HG03521 (cell line): ENCODE measurements around the gene ELOVL5.
"Not testable (repeated sequence)": the region's sequence is repeated elsewhere in the genome, so short reads cannot be mapped to it uniquely, and the experiment has no call there.

ENCODE experiments used
- ATAC-seq: cut with Tn5 transposase; IDR thresholded peaks from one replicate; pipeline ENCODE4 v1.9.1; 2021; ENCODE audit warnings: mild to moderate bottlenecking, moderate library complexity; ENCODE audit not compliant: unreplicated experiment

The ELOVL5 gene

DNA sequence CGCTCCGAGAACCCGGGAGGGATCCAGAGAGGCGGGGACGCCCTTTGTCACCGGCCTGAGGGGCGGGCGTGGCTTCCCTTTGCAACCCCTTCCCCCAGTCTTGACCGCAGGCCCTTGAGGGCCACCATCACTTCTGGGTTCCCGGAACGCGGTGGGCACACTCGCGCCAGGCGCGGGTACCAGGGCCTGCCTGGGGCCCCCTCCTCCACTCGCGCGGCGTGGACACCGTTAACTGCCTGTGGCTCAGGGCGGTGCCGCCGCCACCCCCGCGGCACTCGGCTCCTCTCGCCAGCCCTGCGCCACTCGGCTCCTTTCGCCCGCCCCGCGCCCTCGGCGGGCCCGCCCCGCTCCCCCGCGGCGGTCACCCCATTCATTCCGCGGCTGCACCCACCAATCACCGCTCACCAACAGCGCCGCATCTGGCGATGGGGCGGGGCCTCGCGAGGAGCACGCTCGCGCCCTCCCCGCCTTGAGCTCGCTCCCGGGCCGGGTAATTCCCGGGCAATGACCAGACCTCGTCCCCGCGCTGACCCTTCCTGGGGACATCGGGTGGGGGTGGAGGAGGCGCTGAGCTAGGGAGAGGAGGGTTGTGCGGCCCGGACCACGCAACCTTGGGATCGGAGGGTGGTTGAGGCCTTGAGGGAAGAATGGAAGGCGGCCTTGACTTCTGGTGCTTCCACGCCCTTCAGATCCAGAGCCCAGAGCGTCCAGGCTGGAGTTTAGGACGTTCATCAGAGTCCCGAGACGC, 10.5 kb upstream of the ELOVL5 start:
- peak; percentile 95 for ATAC-seq

DNA sequence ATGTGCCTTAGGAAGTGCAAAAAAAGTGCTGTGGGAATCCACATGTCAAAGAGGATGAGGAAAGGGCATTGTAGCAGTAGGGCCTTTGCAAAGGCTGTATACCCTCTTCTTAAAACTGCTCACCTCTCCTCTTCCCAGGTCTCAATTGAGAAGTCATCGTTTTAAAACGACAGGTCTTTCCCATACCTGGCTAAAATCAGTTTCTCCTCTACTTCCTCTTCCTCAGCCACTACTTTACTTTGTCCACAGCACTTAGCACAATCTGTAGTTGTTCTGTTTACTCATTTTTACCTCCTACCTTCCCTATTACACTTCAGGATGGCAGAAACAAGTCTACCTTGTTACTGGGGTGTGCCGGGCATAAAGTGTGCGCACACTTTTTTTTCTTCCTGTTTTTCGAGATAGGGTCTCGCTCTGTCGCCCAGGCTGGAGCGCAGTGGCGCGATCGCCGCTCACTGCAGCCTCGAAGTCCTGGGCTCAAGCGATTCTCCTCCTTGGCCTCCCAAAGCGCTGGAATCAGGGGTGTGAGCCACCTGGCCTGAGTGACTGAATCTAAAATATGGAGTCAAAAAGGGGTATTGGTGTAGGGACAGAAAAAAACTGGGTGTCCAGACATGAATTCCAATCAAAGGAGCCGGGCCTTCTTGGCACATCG, 9.8 kb upstream of the ELOVL5 start:
- no peak for ATAC-seq

DNA sequence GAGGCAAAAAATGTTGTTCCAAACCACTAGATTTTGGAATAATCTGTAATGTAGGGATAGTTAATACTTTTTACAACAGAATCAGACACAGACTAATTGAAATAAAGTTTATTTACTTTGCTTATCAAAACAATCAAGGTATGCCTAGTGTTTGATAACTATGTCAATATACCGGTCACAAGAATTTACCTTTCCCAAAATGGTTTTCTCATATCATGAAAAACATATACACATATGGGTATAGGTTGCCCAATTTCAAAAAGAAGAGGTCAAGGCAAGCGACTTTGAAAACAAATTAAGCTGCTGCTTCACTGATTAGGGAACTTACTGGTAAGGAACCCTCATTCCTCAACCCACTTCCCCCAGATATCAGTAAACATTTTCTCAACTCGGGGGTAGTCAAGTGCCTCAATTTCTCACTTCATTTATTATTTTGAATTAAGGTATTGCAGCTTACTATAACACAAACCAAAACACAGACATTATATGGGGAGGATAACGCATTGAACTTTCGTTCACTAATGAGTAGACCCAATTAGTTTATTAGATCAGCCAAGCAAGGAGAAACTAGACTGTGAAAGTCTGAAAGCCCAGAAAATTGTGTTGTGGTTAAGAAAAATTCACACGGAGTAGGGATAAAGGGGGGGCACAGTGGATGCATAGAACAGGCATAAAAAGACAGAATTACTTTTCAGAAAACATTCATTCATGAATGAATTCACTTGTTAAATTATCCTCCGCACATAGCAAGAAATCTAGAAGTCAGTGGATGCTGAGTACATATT, 9.0 kb upstream of the ELOVL5 start:
- ATAC-seq = no peak

DNA sequence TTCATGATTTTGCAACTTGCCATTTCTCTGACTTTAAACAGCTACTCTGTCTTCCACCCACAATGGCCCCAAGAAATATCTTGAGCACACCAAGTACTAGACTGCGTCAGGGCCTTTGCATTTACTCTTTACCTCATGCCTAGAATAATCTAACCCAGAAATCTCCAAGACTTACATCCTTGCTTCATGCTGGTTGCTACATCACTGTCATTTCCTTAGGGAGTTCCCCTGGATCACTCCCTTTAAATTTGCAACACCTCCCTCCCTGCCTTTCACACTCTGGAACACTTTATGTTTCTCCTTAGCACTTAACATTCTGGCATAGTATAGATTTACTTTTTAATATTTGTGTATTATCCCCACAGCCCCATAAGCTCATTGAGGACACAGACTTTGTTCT, 4.9 kb upstream of the ELOVL5 start:
- ATAC-seq = no peak

DNA sequence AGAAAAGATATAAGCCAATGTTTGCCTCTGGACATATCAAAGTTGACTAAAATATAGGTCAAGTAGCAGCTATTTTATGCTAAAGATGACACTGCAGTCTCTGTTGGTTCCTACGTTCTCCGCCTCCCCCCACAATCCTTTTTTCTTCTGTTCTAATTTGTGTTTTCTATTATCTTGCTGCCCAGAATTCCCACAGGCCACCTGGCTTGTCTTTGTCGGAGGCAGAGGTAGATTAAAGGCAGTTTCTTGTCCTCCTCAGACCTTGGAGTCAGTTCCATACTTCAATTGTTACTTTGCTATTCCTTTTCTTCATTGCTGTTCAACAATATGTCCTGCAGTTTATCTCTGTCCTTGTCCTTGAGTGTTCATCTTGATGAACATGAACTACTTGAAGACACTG, 3.6 kb upstream of the ELOVL5 start:
- no peak for ATAC-seq

DNA sequence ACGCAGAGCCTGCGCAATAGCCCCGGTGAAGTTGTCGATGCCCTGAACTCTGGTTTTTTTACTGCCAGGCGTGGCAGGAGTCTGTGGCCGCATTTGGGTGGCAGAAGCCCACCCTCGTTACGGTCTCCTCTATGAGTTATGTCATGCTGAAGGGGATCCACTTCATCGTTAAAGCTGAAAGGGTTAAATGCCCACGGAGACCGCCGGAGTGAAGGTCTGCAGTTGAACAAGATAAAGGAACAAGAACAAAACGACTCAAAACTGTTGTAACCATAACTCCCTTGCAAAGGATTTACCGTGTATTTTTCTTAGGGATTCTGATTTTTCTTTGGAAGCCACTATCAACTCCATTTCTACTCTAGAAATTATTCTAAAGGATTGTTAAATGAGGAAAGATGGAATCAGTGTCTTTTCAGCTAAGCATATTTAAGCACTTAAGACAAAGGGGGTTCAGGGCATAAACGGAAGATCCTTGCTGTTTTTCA, 501 bp upstream of the ELOVL5 start:
- ATAC-seq = no peak

DNA sequence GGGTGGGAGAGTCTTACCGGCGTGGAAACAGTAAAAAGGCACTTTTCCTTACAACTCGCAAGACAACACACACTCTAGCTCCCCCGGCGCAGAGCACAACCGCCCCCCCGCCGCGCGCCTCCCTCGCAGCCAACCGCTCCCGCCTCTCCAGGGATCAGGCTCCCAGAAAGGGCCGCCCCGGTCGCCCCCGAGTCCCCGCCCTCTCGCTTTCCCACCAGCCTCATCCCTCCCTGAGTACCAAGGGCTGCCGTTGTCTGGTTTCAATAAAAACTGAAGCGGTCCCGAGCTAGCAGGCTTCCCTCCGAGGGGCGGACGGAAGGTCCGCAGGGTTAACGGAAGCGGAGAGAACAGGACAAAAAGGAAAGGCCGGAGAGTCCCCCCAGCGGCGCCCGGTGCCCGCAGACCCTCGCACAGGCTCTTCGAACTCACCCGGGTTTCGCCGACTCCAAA, 804 bp downstream of the ELOVL5 start:
- ATAC-seq = peak; percentile 13

DNA sequence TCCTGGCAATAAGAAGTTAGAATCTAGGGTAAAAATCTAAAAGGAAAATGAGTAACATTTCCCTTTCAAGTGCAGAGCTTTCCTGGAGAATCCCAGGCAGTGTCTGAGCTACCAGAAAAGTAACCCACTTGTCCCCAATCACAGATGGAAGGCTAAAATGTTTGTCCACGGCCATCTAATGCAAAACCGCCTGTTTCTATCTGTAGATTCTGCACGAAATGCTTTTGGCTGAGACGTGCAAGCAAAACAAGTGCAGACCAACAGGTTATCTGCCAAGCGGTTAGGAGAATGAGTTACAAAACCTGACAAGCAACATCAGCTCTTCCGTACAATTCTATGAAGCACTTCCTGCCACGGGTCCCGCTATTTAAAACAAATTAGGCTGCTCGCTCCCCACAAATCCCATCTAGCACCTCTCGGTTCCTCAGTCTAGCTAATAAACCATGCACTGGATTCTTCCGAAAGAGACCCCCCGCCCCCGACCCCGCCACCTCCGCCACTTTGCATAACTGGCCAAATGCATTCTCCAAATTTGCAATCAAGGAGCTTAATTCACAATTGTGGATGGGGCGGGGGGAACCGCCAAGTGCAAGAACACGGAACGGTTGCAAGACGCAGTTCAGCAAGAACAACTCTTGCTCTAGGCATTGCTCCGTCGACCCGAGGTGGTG, 1.4 kb downstream of the ELOVL5 start:
- peak; percentile 15 for ATAC-seq

DNA sequence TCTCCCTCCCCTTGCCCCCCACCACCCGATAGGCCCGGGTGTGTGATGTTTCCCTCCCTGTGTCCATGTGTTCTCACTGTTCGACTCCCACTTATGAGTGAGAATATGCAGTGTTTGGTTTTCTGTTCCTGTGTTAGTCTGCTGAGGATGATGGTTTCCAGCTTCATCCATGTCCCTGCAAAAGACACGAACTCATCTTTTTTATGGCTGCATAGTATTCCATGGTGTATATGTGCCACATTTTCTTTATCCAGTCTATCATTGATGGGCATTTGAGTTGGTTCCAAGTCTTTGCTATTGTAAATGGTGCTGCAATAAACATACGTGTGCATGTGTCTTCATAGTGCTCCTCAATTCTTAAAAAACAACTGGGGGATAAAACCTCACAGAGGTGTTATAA, 2.7 kb downstream of the ELOVL5 start:
- ATAC-seq = not testable (repeated sequence)

DNA sequence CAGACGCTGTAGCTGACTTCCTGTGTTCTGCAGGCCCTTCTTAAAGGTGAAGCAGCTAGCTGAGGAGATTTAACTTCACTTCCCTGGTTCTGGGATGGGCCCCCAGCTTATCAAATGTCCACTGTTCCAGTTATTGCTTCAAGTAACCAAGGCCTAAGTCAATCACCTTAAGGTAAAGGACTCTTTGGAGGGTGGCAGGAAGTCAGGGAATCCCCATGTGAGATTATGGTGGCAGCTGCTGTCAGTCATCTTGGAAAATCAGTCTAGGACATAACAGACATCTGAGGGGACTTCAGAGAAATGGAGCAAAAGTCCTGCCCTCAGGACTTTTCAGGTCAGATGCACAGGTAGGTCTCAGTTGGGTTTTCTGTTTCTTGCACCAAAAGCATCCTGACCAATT, 3.8 kb downstream of the ELOVL5 start:
- no peak for ATAC-seq

DNA sequence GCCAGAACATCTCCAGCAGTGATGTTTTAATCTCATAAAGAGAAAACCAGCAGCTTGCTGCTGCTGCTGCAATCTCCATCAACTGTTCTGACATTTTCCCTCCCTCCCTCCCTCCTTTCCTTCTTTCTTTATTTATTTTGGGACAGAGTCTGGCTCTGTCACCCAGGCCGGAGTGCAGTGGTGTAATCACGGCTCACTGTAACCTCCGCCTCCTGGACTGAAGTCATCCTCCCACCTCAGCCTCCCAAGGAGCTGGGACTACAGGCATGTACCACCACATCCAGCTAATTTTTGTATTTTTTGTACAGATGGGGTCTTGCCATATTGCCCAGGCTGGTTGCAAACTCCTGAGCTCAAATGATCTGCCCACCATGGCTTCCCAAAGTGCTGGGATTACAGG, 5.7 kb downstream of the ELOVL5 start:
- ATAC-seq = no peak

DNA sequence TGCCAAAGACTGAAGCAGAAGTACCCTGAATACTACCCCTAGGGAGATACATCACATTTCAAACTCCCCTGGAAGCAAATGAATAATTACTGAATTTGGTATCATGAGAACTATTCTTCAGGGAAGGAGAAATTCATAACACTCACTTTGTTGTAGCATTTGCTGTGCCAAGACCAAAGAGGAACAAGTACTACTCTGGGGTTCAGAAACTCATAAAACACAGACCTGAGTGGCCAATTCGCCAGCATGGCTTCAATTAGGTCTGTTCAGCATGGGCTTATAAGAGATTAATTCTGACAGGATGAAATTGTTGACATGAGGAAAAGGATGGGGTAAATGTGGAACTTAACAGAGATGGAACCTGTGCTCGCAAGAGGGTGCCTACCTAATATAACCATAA, 6.5 kb downstream of the ELOVL5 start:
- no peak for ATAC-seq

DNA sequence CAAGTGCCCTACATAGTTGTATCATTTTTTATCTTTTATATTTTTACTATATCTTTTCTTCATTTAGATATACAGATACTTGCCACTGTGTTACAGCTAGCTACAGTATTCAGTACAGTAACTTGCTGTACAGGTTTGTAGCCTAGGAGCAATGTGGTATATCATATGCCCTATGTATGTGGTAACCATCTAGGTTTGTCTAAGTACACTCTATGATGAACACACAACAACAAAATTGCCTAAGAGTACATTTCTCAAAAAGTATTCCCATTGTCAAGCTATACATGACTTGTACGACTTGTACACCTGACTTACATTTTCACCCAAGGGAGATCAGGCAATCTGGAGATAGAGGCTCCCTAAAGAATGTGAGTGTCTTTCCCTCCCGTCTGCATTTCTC, 8.2 kb downstream of the ELOVL5 start:
- ATAC-seq = no peak

DNA sequence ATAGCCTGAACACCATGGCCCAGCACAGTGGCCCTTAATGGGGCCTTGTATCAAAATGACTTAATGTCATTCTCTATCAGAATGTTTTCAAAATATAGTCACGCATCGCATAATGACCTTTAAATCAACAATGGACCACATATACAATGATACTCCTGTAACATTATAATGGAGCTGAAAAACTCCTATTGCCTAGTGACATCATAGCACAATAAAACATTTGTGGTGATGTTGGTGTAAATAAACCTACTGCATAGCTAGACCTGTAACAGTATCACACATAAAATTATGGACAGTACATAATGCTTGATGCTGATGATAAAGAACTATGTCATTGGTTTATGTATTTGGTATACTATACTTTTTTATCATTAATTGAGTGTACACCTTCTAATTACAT, 9.3 kb downstream of the ELOVL5 start:
- no peak for ATAC-seq

DNA sequence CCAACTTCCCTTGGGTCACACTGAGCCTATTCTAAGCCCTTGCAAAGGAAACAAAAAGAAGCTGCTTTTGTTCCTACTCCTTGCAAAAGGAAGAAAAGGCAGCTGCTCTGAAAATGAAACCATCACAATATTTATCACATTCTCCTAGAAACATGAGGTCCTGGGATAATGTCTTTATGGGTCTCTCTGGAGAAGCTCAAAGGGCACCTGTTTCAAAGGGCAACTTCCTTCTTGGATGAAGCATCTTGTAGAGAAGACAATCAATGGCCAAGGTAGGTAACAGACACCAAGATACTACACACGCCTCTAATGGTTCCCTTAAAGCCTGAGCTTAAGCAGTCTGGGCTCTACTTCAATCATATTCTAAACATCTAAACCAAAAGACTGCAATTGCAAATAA, 10.4 kb downstream of the ELOVL5 start:
- ATAC-seq = no peak

DNA sequence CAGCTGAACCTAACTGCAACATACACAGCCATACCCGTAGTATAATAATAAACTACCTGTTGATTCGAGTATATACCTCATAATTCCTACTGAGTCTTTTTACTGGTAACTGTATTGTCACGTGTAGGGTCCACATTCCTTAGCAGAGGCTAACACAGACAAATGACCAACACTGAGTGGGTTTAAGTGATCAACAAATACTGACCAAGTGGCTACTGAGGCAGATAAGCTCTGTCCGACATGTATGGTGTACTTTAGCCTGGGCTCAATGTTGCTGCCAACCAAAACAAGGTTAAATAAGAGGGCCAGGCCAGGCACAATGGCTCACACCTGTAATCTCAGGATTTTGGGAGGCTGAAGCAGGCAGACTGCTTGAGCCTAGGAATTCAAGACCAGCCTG, 12.7 kb downstream of the ELOVL5 start:
- ATAC-seq = no peak

DNA sequence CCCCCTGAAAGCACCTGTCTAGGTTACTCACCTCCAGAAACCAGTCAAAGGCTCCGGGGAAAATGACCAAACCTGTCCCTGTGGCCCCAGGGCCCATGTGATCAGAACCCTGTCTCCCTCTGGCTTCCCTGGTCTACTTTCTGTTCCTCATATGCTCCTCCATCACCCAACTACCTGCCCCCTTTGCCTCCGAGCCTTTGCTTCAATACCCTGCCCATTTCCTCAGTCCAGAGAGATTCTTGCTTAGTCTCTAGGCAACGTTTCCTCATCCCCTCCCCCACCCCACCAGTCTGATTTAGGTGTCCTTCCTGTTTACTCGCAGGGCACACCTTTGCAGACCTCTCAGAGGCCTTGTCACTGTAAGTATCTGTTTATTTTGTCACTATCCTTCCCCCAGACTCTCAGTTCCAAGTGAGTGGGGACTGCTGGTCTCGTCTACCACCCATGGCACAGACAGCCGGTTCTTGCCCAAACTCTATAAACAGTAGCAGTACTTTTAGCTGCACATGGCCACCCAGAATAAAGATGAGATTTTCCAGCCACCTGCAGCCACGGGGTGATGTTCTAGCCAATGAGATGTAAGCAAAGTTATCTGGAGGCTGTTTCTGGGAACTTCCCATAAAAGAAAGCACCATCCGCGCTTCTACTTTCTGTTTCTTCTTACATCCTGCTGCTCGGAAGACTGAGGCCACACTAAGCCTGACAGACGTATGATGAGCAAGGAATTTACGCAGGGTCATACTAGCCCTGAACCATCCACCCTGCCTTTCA, 13.3 kb downstream of the ELOVL5 start:
- ATAC-seq = peak; percentile 87

DNA sequence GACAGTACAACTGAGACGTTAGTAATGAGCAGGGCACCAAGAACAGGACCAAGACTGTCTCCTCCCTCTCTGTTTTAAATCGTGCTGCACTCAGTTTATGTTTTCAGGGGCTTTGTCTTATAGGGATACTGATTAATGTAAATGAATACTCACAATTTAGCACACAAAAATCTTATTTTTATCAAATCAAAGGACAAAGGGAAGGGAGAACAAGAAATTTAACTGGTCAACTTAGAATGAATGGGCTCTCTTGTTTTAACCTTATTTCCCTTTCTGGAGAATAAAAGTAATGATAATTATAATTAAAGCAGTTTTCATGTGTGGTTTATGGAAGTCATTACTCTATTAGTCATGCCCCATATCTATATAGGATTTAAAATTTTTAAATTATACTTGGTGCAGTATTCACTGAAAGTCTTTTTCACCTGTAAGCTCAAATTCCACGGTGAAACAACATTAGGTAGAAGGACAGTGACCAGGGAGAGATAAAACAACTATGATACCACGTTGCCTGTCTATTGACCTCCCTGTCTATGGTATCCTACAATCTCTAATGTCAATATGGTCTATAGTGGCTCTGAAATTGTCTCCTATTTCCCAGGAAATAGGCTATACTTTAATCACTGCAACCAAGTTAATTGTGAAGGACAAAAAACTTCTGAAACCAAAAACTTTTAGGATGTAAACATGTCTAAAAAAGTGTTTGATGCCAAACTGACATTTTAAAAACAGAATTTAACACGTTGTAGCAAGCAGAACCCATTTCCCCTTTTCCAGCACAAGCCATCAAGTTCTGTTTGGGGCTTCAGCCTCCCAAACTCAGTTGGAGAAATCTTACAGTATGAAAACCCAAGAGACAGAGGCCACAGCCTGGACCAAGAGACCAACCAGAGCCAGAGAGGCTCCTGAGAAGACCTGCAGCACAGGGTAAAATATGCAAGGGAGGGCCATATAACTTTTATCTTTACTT, 15.0 kb downstream of the ELOVL5 start:
- no peak for ATAC-seq

DNA sequence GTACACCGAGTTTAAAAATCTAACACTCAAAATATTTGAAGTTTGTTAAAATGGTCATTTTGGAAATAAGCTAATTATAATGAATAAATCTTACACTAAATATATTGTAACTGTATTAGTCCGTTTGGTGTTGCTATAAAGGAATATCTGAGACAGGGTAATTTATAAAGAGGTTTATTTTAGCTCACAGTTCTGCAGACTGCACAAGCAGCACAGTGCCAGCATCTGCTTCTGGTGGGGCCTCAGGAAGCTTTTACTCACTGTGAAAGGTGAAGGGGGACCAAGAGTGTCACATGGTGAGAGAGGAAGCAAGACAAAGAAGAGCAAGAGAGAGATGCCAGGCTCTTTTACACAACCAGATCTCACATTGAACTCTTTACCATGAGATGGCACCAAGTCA, 17.1 kb downstream of the ELOVL5 start:
- ATAC-seq = no peak
